Measurements from ENCODE around the gene GXYLT1. TPM values are rescaled to one million over a fixed set of nuclear protein-coding genes. Genes with fewer than 3 reads are reported as not detected.

The GXYLT1 gene
- total RNA-seq, 1 donor from 2014 or later: 11.8 TPM

GRCh38 chr12:42163913-42164312, 19.2 kb upstream of the GXYLT1 start:
- Histone ChIP-seq H3K4me3 (no peak overlapping the region), H3K27me3 (no peaks in the 10 kb centered on the region), H3K4me1 (no peaks in the 10 kb centered on the region), H3K36me3 (peaks cover 0 to 7% of the 10 kb centered on the region in 2 donors), H3K9me3 (no peaks in the 10 kb centered on the region), H3K27ac (no peak overlapping the region)
- no peak for DNase-seq (ENCODE audit: extremely low spot score in 2 of 2)
- intact Hi-C loops (cut with DNase I): no loop called here
- TF ChIP-seq POLR2AphosphoS5 (IDR thresholded peaks at IDR 0.05; ENCODE audit: insufficient read depth in 1 of 2, low read depth in 1 of 2): no peak
- no peak for TF ChIP-seq CTCF (IDR thresholded peaks at IDR 0.05)
- TF ChIP-seq POLR2A (IDR thresholded peaks at IDR 0.05): no peak

DNA sequence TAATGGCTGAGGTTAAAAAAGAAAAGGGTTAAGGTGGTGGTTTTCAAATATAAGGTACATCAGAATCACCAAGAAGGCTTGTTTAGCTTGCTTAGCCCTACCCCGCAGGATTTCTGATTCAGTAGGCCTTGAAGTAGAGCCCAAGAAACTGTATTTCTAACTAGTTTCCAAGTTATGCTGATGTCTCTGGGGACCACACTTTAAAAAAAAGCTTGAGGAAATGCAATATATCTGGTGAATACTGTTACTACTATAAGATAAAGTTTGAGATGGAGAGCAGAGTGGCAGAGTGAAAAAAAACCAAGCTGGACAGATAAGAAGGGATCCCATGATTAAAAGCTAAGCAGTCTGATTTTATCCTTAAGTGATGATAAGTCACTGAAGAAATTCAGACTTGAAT, 18.3 kb upstream of the GXYLT1 start:
- Histone ChIP-seq H3K27ac (no peak overlapping the region), H3K36me3 (peaks cover 0 to 7% of the 10 kb centered on the region in 2 donors), H3K9me3 (no peaks in the 10 kb centered on the region), H3K4me1 (no peaks in the 10 kb centered on the region), H3K27me3 (no peaks in the 10 kb centered on the region), H3K4me3 (no peak overlapping the region)
- TF ChIP-seq POLR2AphosphoS5 (IDR thresholded peaks at IDR 0.05; ENCODE audit: insufficient read depth in 1 of 2, low read depth in 1 of 2) (no peak), CTCF (IDR thresholded peaks at IDR 0.05) (no peak), POLR2A (IDR thresholded peaks at IDR 0.05) (no peak)
- intact Hi-C loops (cut with DNase I): no loop called here
- DNase-seq (ENCODE audit: extremely low spot score in 2 of 2): no peak

GRCh38 chr12:42162193-42162592, 17.5 kb upstream of the GXYLT1 start:
- TF ChIP-seq POLR2A (IDR thresholded peaks at IDR 0.05) (no peak), CTCF (IDR thresholded peaks at IDR 0.05) (no peak), POLR2AphosphoS5 (IDR thresholded peaks at IDR 0.05; ENCODE audit: insufficient read depth in 1 of 2, low read depth in 1 of 2) (no peak)
- peaks cover 0 to 7% of the 10 kb centered on the region in 2 donors for H3K36me3 ChIP-seq
- no peak overlapping the region for H3K27ac ChIP-seq
- H3K27me3 ChIP-seq: no peaks in the 10 kb centered on the region
- intact Hi-C loops (cut with DNase I): no loop called here
- H3K9me3 ChIP-seq: no peaks in the 10 kb centered on the region
- no peak for DNase-seq (ENCODE audit: extremely low spot score in 2 of 2)
- no peaks in the 10 kb centered on the region for H3K4me1 ChIP-seq
- H3K4me3 ChIP-seq: no peak overlapping the region

- H3K27me3 ChIP-seq: no peaks in the 10 kb centered on the region
- peaks cover 0 to 7% of the 10 kb centered on the region in 2 donors for H3K36me3 ChIP-seq
- DNase-seq (ENCODE audit: extremely low spot score in 2 of 2): no peak
- H3K4me1 ChIP-seq: no peaks in the 10 kb centered on the region
- TF ChIP-seq POLR2A (IDR thresholded peaks at IDR 0.05) (no peak), POLR2AphosphoS5 (IDR thresholded peaks at IDR 0.05; ENCODE audit: insufficient read depth in 1 of 2, low read depth in 1 of 2) (no peak), CTCF (IDR thresholded peaks at IDR 0.05) (no peak)
- H3K9me3 ChIP-seq: no peaks in the 10 kb centered on the region
- H3K4me3 ChIP-seq: no peak overlapping the region
- intact Hi-C loops (cut with DNase I): no loop called here
- no peak overlapping the region for H3K27ac ChIP-seq
These were observed 16.9 kb upstream of the GXYLT1 start for GRCh38 chr12:42161529-42161928.

- H3K36me3 ChIP-seq: peaks cover 0 to 7% of the 10 kb centered on the region in 2 donors
- H3K27me3 ChIP-seq: no peaks in the 10 kb centered on the region
- no peak overlapping the region for H3K27ac ChIP-seq
- no peak for DNase-seq (ENCODE audit: extremely low spot score in 2 of 2)
- intact Hi-C loops (cut with DNase I): no loop called here
- no peak for TF ChIP-seq POLR2AphosphoS5 (IDR thresholded peaks at IDR 0.05; ENCODE audit: insufficient read depth in 1 of 2, low read depth in 1 of 2)
- no peak for TF ChIP-seq CTCF (IDR thresholded peaks at IDR 0.05)
- TF ChIP-seq POLR2A (IDR thresholded peaks at IDR 0.05): no peak
- H3K9me3 ChIP-seq: no peaks in the 10 kb centered on the region
- H3K4me3 ChIP-seq: no peak overlapping the region
- no peaks in the 10 kb centered on the region for H3K4me1 ChIP-seq
These were observed 11.6 kb upstream of the GXYLT1 start for GRCh38 chr12:42156232-42156631.

Data from vagina (tissue), 2 donors.